Measurements from ENCODE around the gene SLC51A.
A peak's percentile ranks its signal among the peaks of the same experiment; 100 is the strongest.

The SLC51A gene

DNA sequence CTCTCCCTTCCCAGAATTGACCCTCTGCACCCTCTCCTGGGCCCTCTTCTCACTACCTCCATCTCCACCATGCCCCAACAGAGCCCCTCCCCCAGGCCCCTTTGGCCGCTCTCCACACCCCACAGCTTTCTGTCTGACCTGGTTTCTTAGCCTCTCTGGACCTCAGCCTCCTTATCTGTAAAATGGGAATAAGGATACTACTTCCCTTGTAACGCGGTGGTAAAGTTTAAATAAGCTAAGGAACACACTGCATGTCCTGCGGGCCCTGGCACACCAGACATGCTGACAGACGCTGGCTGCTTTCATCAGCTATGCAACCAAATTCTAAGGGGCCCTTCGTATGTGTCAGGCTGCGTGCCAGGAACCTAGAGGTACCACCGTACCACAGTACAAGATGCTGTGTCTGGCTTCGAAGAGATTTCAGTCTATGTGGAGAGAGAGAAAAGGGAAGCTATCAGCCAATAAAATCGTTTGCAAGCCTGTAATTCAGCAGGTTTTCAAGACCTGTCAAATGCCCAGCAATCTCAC lies 777 bp upstream of the SLC51A start:
- H3K27ac ChIP-seq, result peak overlapping the region; percentile 44
- TF ChIP-seq, protein P1, sequence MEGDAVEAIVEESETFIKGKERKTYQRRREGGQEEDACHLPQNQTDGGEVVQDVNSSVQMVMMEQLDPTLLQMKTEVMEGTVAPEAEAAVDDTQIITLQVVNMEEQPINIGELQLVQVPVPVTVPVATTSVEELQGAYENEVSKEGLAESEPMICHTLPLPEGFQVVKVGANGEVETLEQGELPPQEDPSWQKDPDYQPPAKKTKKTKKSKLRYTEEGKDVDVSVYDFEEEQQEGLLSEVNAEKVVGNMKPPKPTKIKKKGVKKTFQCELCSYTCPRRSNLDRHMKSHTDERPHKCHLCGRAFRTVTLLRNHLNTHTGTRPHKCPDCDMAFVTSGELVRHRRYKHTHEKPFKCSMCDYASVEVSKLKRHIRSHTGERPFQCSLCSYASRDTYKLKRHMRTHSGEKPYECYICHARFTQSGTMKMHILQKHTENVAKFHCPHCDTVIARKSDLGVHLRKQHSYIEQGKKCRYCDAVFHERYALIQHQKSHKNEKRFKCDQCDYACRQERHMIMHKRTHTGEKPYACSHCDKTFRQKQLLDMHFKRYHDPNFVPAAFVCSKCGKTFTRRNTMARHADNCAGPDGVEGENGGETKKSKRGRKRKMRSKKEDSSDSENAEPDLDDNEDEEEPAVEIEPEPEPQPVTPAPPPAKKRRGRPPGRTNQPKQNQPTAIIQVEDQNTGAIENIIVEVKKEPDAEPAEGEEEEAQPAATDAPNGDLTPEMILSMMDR (conservative IDR thresholded peaks at IDR 0.05), result no peak

- TF ChIP-seq, protein P1 (conservative IDR thresholded peaks at IDR 0.05), result no peak
- H3K27ac ChIP-seq, result peak overlapping the region; percentile 44; the same call in 1 of the 2 replicates
Measured at GRCh38 chr3:196216681-196217211, 412 bp downstream of the SLC51A start.

- TF ChIP-seq, protein P1 (conservative IDR thresholded peaks at IDR 0.05), result no peak
- H3K27ac ChIP-seq, result no peak overlapping the region
Measured at GRCh38 chr3:196217307-196218154, 1.2 kb downstream of the SLC51A start.

GRCh38 chr3:196218155-196218712 lies 1.9 kb downstream of the SLC51A start:
- TF ChIP-seq, protein P1 (conservative IDR thresholded peaks at IDR 0.05), result no peak
- no peak overlapping the region for H3K27ac ChIP-seq

- TF ChIP-seq, protein P1 (conservative IDR thresholded peaks at IDR 0.05), result no peak
- peak overlapping the region; percentile 0; the same call in 1 of the 2 replicates for H3K27ac ChIP-seq
Measured at GRCh38 chr3:196219194-196219969, 3.0 kb downstream of the SLC51A start.

DNA sequence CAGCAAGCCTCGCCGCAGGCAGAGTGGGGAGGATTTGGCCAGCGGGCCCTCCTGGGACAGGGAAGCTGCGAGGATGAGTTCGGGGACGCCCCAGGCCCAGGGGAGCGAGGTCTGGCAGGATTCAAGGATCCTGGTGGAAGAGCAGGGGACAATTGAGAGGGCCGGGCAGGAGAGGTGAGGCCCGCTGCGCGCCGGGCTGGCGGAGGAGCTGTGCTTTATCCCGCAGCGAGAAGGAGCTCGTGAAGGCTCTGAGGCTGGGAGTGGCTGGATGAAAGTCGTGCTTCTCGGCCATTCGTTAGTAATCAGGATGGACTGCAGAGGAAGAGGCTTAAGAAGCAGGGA lies 3.6 kb downstream of the SLC51A start:
- peak overlapping the region; percentile 0; the same call in 1 of the 2 replicates for H3K27ac ChIP-seq
- TF ChIP-seq, protein P1 (conservative IDR thresholded peaks at IDR 0.05), result no peak

DNA sequence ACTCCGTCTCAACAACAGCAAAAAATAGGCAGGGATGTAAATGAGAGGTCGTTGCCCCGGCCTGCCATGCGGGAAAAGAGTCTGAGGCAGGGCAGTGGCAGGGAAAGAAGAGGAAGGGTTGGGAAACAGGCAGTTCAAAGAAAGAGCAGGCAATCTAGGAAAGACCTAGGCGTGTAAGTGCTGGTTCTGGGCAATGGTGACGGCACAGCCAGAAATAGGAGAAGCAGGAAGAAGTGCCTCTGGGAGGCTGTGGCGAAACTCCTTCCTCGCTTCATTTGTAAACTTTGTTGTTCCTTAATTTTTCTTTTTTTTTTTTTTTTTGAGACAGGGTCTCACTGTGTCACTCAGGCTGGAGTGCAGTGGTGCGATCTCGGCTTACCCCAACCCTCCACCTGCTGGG lies 4.3 kb downstream of the SLC51A start:
- TF ChIP-seq, protein P1 (conservative IDR thresholded peaks at IDR 0.05), result no peak
- H3K27ac ChIP-seq, result no peak overlapping the region

All from VCaP (cell line).